ENCODE data around the gene GIGYF2. TPM values are rescaled to one million over a fixed set of nuclear protein-coding genes. Genes with fewer than 3 reads are reported as not detected.
"Not testable (repeated sequence)": the region's sequence is repeated elsewhere in the genome, so short reads cannot be mapped to it uniquely, and the experiment has no call there.

Gene GIGYF2
- total RNA-seq, 1 donor: 58.5 TPM

- TF ChIP-seq CTCF (IDR thresholded peaks at IDR 0.05; ENCODE audit: insufficient read depth, low read length): no peak
- DNase-seq (ENCODE audit: low read depth): no peak
- no peak overlapping the region for H3K4me3 ChIP-seq (ENCODE audit: low read depth, low read length)
These were observed 9.6 kb upstream of the GIGYF2 start for GRCh38 chr2:232687382-232688160.

GRCh38 chr2:232688201-232688600 is 8.9 kb upstream of the GIGYF2 start:
- no peak for TF ChIP-seq CTCF (IDR thresholded peaks at IDR 0.05; ENCODE audit: insufficient read depth, low read length)
- H3K4me3 ChIP-seq (ENCODE audit: low read depth, low read length): no peak overlapping the region
- no peak for DNase-seq (ENCODE audit: low read depth)

- TF ChIP-seq CTCF (IDR thresholded peaks at IDR 0.05; ENCODE audit: insufficient read depth, low read length): no peak
- DNase-seq (ENCODE audit: low read depth): peak; percentile 19
- no peak overlapping the region for H3K4me3 ChIP-seq (ENCODE audit: low read depth, low read length)
These were observed 7.8 kb upstream of the GIGYF2 start for GRCh38 chr2:232689152-232689910.

GRCh38 chr2:232691117-232691516 is 6.0 kb upstream of the GIGYF2 start:
- H3K4me3 ChIP-seq (ENCODE audit: low read depth, low read length); DNase-seq (ENCODE audit: low read depth): not testable (repeated sequence)

- no peak for TF ChIP-seq CTCF (IDR thresholded peaks at IDR 0.05; ENCODE audit: insufficient read depth, low read length)
- H3K4me3 ChIP-seq (ENCODE audit: low read depth, low read length): no peak overlapping the region
- DNase-seq (ENCODE audit: low read depth): no peak
These were observed 3.8 kb upstream of the GIGYF2 start for GRCh38 chr2:232693344-232693743.

- no peak for DNase-seq (ENCODE audit: low read depth)
- TF ChIP-seq CTCF (IDR thresholded peaks at IDR 0.05; ENCODE audit: insufficient read depth, low read length): no peak
- peak overlapping the region; percentile 51 for H3K4me3 ChIP-seq (ENCODE audit: low read depth, low read length)
These were observed 497 bp upstream of the GIGYF2 start for GRCh38 chr2:232696609-232697058.

GRCh38 chr2:232697807-232698110 is 628 bp downstream of the GIGYF2 start:
- no peak for DNase-seq (ENCODE audit: low read depth)
- H3K4me3 ChIP-seq (ENCODE audit: low read depth, low read length): peak overlapping the region; percentile 99
- no peak for TF ChIP-seq CTCF (IDR thresholded peaks at IDR 0.05; ENCODE audit: insufficient read depth, low read length)
